PC-3 (cell line): Measurements from ENCODE around the gene PIEZO2. TPM values are rescaled to one million over a fixed set of nuclear protein-coding genes. Genes with fewer than 3 reads are reported as not detected.

Source experiments
- ATAC-seq: fragments of 200-7000 bp; cut with Tn5 transposase; 2 replicates; pipeline ENCODE4 v1.9.1; 2020; ENCODE audit warnings: mild to moderate bottlenecking, moderate library complexity
- BruUV-seq: library from RNA; stranded (reverse); fragments of 400-500 nt; replicated peaks from 2 replicates; lab custom pipeline; 2021; lab: Mats Ljungman, UMichigan
- CTCF ChIA-PET: fragments of 300-600 bp; sonication (Branson Sonifier 250); formaldehyde crosslinking; loops from one replicate; lab custom pipeline; 2022; ENCODE audit warnings: antibody characterized with exemption; lab: Charles Lee
- POLR2A ChIA-PET: fragments of 300-600 bp; sonication (Branson Sonifier 250); formaldehyde crosslinking; loops from one replicate; lab custom pipeline; 2022; ENCODE audit warnings: antibody characterized with exemption; ENCODE audit not compliant: unreplicated experiment; lab: Charles Lee
- DNase-seq: peaks from one replicate; pipeline ENCODE4 v3.0.0-alpha.2; 2015
- H2AFZ ChIP-seq: fragments of 300-600 bp; sonication (generic); 2 replicates; pipeline ENCODE4 v1.6.0; 2016; ENCODE audit warnings: antibody characterized with exemption, low read length
- H3F3A ChIP-seq: fragments of 300-600 bp; sonication (generic); one replicate; pipeline ENCODE4 v1.6.0; 2017; ENCODE audit warnings: antibody characterized with exemption, low read length, control low read depth, mild to moderate bottlenecking; ENCODE audit not compliant: unreplicated experiment
- H3K27ac ChIP-seq: fragments of 300-600 bp; sonication (generic); 2 replicates; pipeline ENCODE4 v1.5.1; 2016; ENCODE audit warnings: mild to moderate bottlenecking, low read length
- H3K27me3 ChIP-seq: fragments of 300-600 bp; sonication (generic); 2 replicates; pipeline ENCODE4 v1.6.1; 2016; ENCODE audit warnings: low read length, mixed read lengths
- H3K36me3 ChIP-seq: fragments of 300-600 bp; sonication (generic); 2 replicates; pipeline ENCODE4 v1.6.1; 2016; ENCODE audit warnings: low read depth, mixed run types, low read length, mixed read lengths
- H3K4me1 ChIP-seq: fragments of 300-600 bp; sonication (generic); 2 replicates; pipeline ENCODE4 v1.5.1; 2016; ENCODE audit warnings: low read length; ENCODE audit not compliant: insufficient read depth
- H3K4me2 ChIP-seq: fragments of 300-600 bp; sonication (generic); 2 replicates; pipeline ENCODE4 v1.6.0; 2016; ENCODE audit warnings: low read length
- H3K4me3 ChIP-seq: fragments of 300-600 bp; sonication (generic); 2 replicates; pipeline ENCODE4 v1.5.1; 2016; ENCODE audit warnings: mild to moderate bottlenecking, low read length, mixed read lengths
- H3K79me2 ChIP-seq: fragments of 300-600 bp; sonication (generic); 2 replicates; pipeline ENCODE4 v1.6.1; 2017; ENCODE audit warnings: low read length, mixed read lengths
- H3K9ac ChIP-seq: fragments of 300-600 bp; sonication (generic); 2 replicates; pipeline ENCODE4 v1.6.0; 2016; ENCODE audit warnings: mild to moderate bottlenecking, low read length
- H3K9me2 ChIP-seq: fragments of 300-600 bp; sonication (generic); replicated peaks from 2 replicates; pipeline ENCODE4 v1.6.1; 2016; ENCODE audit warnings: mixed run types, low read length, mixed read lengths
- H3K9me3 ChIP-seq: fragments of 300-600 bp; sonication (generic); 2 replicates; pipeline ENCODE4 v1.6.1; 2016; ENCODE audit warnings: low read length, mixed read lengths
- H4K20me1 ChIP-seq: fragments of 300-600 bp; sonication (generic); 2 replicates; pipeline ENCODE4 v1.6.1; 2016; ENCODE audit warnings: low read length, mixed read lengths
- CTCF ChIP-seq: fragments of 300-600 bp; sonication (generic); conservative IDR thresholded peaks from 2 replicates; pipeline ENCODE4 v1.5.1; 2017; ENCODE audit warnings: antibody characterized with exemption, low read depth, mild to moderate bottlenecking, low read length
- EZH2 ChIP-seq: fragments of 300-600 bp; sonication (generic); IDR thresholded peaks from one replicate; pipeline ENCODE4 v1.6.1; 2017; ENCODE audit warnings: antibody characterized with exemption, mild to moderate bottlenecking, low read length; ENCODE audit not compliant: unreplicated experiment
- EZH2phosphoT487 ChIP-seq: fragments of 300-600 bp; sonication (generic); IDR thresholded peaks from 2 replicates; pipeline ENCODE4 v1.6.1; 2018; ENCODE audit warnings: mild to moderate bottlenecking, antibody characterized with exemption, low read length, borderline replicate concordance
- intact Hi-C: fragments of 100-400 bp; cut with micrococcal nuclease; formaldehyde crosslinking; loops from 2 replicates; pipeline ENCODE4 v1.9.0; 2023
- total RNA-seq: library from RNA; depleted of rRNA; stranded (reverse); fragments of >200 nt; gene quantifications from 2 replicates; pipeline ENCODE4 v1.2.3, GENCODE V29; 2014

The PIEZO2 gene
- total RNA-seq, 1 experiment from 2014 or later = not detected

GRCh38 chr18:11027862-11028261 lies 121.5 kb downstream of the PIEZO2 start:
- ATAC-seq (no peak), DNase-seq (no peak)
- H3K4me1 ChIP-seq = no peaks in the 10 kb centered on the region
- no peak overlapping the region for H3K9ac ChIP-seq
- no TSS peak for BruUV-seq
- no peaks in the 10 kb centered on the region for H3K79me2 ChIP-seq
- intact Hi-C loops = no loop called here
- H3K36me3 ChIP-seq = no peaks in the 10 kb centered on the region
- no peaks in the 10 kb centered on the region for H3K9me2 ChIP-seq
- no peak for TF ChIP-seq CTCF
- TF ChIP-seq EZH2 = no peak
- TF ChIP-seq EZH2phosphoT487 = no peak
- H3K4me3 ChIP-seq = no peak overlapping the region
- CTCF ChIA-PET = no interaction called here
- no peaks in the 10 kb centered on the region for H3K9me3 ChIP-seq
- no peak overlapping the region for H3K4me2 ChIP-seq
- H4K20me1 ChIP-seq = no peaks in the 10 kb centered on the region
- POLR2A ChIA-PET = no interaction called here
- no peak overlapping the region for H3K27ac ChIP-seq
- H3K27me3 ChIP-seq = peaks cover 75% of the 10 kb centered on the region
- H3F3A ChIP-seq = no peaks in the 10 kb centered on the region
- no peak overlapping the region for H2AFZ ChIP-seq

- ATAC-seq = no peak
- Histone ChIP-seq H3K4me3 (no peak overlapping the region), H3K79me2 (no peaks in the 10 kb centered on the region), H3K27ac (no peak overlapping the region), H3K4me2 (no peak overlapping the region), H3K9me3 (no peaks in the 10 kb centered on the region), H4K20me1 (no peaks in the 10 kb centered on the region), H3K36me3 (no peaks in the 10 kb centered on the region), H3K9ac (no peak overlapping the region), H3K9me2 (no peaks in the 10 kb centered on the region), H3F3A (no peaks in the 10 kb centered on the region), H3K4me1 (no peaks in the 10 kb centered on the region), H2AFZ (no peak overlapping the region), H3K27me3 (peaks cover 78% of the 10 kb centered on the region)
- no peak for DNase-seq
- POLR2A ChIA-PET = no interaction called here
- TF ChIP-seq EZH2 (no peak), EZH2phosphoT487 (no peak), CTCF (no peak)
- CTCF ChIA-PET = no interaction called here
- intact Hi-C loops = no loop called here
- BruUV-seq = no TSS peak
Measured at GRCh38 chr18:11025671-11026070, 123.7 kb downstream of the PIEZO2 start.

GRCh38 chr18:11024928-11025669 lies 124.3 kb downstream of the PIEZO2 start:
- DNase-seq (no peak), ATAC-seq (no peak)
- H3K4me3 ChIP-seq = no peak overlapping the region
- ChIA-PET POLR2A (no interaction called here), CTCF (no interaction called here)
- H3F3A ChIP-seq = no peaks in the 10 kb centered on the region
- peaks cover 72% of the 10 kb centered on the region for H3K27me3 ChIP-seq
- TF ChIP-seq CTCF (no peak), EZH2 (no peak), EZH2phosphoT487 (no peak)
- H3K79me2 ChIP-seq = no peaks in the 10 kb centered on the region
- intact Hi-C loops = no loop called here
- no peaks in the 10 kb centered on the region for H3K4me1 ChIP-seq
- no peak overlapping the region for H3K4me2 ChIP-seq
- H2AFZ ChIP-seq = no peak overlapping the region
- no TSS peak for BruUV-seq
- no peaks in the 10 kb centered on the region for H3K36me3 ChIP-seq
- H3K9me3 ChIP-seq = no peaks in the 10 kb centered on the region
- H3K9ac ChIP-seq = no peak overlapping the region
- no peaks in the 10 kb centered on the region for H4K20me1 ChIP-seq
- no peaks in the 10 kb centered on the region for H3K9me2 ChIP-seq
- no peak overlapping the region for H3K27ac ChIP-seq
